SK-N-MC (cell line): ENCODE measurements around the gene ANLN.
A peak's percentile ranks its signal among the peaks of the same experiment; 100 is the strongest.

Experiments
- DNase-seq: peaks from one replicate; pipeline ENCODE4 v3.0.0-alpha.2; 2011; ENCODE audit warnings: low read depth, low spot score
- H3K27ac ChIP-seq: fragments of 200-600 bp; sonication (generic); 2 replicates; pipeline ENCODE4 v1.5.1; 2016; ENCODE audit warnings: mixed run types
- H3K36me3 ChIP-seq: fragments of 200-600 bp; sonication (generic); 2 replicates; pipeline ENCODE4 v1.6.1; 2017; ENCODE audit warnings: antibody characterized with exemption, low read length, mixed read lengths; ENCODE audit not compliant: insufficient read depth
- H3K4me3 ChIP-seq: fragments of 200-600 bp; sonication (generic); 2 replicates; pipeline ENCODE4 v1.5.1; 2016
- H3K9ac ChIP-seq: fragments of 200-600 bp; sonication (generic); 2 replicates; pipeline ENCODE4 v1.8.0; 2017; ENCODE audit warnings: mixed run types, mixed read lengths; ENCODE audit not compliant: insufficient read length
- H3K9me3 ChIP-seq: fragments of 200-600 bp; sonication (generic); 2 replicates; pipeline ENCODE4 v1.6.1; 2017; ENCODE audit warnings: low read depth, mild to moderate bottlenecking, antibody characterized with exemption, low read length, moderate library complexity, mixed read lengths
- EZH2 ChIP-seq: fragments of 200-600 bp; sonication (generic); IDR thresholded peaks from one replicate; pipeline ENCODE4 v1.6.1; 2017; ENCODE audit warnings: antibody characterized with exemption
- FOXP2 ChIP-seq: optimal IDR thresholded peaks from 2 replicates; pipeline ENCODE3; 2011; ENCODE audit warnings: mild to moderate bottlenecking, moderate library complexity; ENCODE audit not compliant: insufficient read depth; ENCODE audit errors: extremely low read length, control extremely low read depth
- POLR2AphosphoS5 ChIP-seq: IDR thresholded peaks from 2 replicates; pipeline ENCODE4 v1.6.1; 2012; ENCODE audit warnings: mild to moderate bottlenecking, low read depth, low read length, borderline replicate concordance

The ANLN gene, protein sequence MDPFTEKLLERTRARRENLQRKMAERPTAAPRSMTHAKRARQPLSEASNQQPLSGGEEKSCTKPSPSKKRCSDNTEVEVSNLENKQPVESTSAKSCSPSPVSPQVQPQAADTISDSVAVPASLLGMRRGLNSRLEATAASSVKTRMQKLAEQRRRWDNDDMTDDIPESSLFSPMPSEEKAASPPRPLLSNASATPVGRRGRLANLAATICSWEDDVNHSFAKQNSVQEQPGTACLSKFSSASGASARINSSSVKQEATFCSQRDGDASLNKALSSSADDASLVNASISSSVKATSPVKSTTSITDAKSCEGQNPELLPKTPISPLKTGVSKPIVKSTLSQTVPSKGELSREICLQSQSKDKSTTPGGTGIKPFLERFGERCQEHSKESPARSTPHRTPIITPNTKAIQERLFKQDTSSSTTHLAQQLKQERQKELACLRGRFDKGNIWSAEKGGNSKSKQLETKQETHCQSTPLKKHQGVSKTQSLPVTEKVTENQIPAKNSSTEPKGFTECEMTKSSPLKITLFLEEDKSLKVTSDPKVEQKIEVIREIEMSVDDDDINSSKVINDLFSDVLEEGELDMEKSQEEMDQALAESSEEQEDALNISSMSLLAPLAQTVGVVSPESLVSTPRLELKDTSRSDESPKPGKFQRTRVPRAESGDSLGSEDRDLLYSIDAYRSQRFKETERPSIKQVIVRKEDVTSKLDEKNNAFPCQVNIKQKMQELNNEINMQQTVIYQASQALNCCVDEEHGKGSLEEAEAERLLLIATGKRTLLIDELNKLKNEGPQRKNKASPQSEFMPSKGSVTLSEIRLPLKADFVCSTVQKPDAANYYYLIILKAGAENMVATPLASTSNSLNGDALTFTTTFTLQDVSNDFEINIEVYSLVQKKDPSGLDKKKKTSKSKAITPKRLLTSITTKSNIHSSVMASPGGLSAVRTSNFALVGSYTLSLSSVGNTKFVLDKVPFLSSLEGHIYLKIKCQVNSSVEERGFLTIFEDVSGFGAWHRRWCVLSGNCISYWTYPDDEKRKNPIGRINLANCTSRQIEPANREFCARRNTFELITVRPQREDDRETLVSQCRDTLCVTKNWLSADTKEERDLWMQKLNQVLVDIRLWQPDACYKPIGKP

DNA sequence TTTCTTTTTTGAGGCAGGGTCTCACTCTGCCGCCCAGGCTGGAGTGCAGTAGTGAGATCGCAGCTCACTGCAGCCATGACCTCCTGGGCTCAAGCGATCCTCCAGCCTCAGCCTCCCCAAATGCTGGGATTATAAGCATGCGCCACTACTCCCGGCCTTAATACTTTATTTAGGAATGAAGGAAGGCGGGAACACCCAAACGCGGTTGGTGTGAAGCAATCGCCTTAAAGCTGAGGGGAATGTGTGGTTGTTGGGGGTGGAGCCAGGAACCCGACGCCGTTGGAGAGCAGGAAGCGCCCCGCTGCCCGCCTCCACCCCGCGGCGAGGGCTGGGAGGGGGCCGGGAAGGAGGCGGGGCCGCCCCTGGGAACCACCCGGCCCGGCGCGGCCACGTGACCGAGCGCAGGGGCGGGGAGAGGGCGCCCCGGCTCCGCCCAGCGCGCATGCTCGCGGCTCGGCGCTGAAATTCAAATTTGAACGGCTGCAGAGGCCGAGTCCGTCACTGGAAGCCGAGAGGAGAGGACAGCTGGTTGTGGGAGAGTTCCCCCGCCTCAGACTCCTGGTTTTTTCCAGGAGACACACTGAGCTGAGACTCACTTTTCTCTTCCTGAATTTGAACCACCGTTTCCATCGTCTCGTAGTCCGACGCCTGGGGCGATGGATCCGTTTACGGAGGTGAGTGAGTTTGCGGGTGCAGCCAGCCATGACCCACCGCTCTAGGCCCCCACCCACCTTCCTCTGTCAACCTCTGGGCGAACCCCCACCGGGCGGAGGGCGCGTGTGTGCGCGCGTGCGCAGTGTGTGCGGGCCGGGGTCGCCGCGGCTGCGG lies at the start of gene ANLN:
Gene ANLN, plus strand, starts transcription at position 492 of the 828 bp plus-strand sequence. Its CDS starts 165 bp downstream, at position 657.
- TF ChIP-seq POLR2AphosphoS5 (peak; percentile 95; the same call in 1 of the 2 replicates), FOXP2 (no peak)
- Histone ChIP-seq H3K4me3 (peak within 1 kb of the TSS; percentile 99), H3K9me3 (no peaks in the 10 kb centered on the region), H3K9ac (peak within 1 kb of the TSS; percentile 93), H3K36me3 (peaks cover 14% of the 10 kb centered on the region; the same call in 1 of the 2 replicates), H3K27ac (peak within 1 kb of the TSS; percentile 98)
- peak; percentile 96 for DNase-seq

DNA sequence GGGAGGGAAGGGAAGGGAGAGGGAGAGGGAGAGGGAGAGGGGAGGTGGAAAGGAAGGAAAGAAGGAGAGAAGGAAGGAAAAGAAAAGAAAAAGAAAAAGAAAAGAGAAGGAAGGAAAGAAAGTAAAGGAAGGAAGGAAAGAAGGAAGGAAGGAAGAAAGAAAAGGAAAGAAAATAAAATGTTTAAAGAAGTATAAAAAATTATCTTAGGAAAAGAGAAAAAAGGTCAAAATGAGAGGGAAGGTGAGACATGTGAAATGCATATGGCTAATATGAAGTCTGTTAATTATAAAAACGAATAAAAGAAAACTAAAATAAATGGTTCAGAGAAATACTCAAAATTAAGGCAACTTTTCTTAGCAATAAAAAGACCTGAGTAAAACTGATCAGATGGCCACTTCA lies 46.1 kb upstream of the ANLN start:
- H3K9ac ChIP-seq = no peak overlapping the region

DNA sequence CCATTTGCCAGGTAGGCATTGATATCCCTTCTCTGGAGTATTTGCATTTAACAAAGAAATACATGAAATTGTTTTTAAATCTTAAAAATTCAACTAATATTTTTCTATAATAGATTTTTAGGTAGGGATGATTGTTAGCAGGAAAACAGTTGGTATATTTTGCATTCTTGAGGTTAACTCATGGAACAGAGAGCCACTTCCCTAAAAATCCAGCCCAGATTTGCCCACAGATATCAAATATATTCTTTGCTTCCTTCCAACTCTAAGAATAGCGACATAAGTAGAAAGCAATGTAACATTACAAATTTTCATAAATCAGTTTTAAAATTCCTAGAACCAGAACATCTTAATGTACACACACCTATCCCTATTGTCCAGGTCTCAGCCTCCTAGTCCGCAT lies 45.0 kb upstream of the ANLN start:
- no peaks in the 10 kb centered on the region for H3K9me3 ChIP-seq
- no peak overlapping the region for H3K27ac ChIP-seq
- no peak for DNase-seq
- TF ChIP-seq POLR2AphosphoS5 (no peak), FOXP2 (no peak), EZH2 (no peak)
- H3K9ac ChIP-seq = no peak overlapping the region
- no peak overlapping the region for H3K4me3 ChIP-seq
- no peaks in the 10 kb centered on the region for H3K36me3 ChIP-seq

More for the DNA sequence above, 46.1 kb upstream of the ANLN start:
- Histone ChIP-seq H3K4me3 (no peak overlapping the region), H3K9me3 (no peaks in the 10 kb centered on the region), H3K36me3 (no peaks in the 10 kb centered on the region), H3K27ac (no peak overlapping the region)
- DNase-seq = no peak
- TF ChIP-seq EZH2 = no peak

DNA sequence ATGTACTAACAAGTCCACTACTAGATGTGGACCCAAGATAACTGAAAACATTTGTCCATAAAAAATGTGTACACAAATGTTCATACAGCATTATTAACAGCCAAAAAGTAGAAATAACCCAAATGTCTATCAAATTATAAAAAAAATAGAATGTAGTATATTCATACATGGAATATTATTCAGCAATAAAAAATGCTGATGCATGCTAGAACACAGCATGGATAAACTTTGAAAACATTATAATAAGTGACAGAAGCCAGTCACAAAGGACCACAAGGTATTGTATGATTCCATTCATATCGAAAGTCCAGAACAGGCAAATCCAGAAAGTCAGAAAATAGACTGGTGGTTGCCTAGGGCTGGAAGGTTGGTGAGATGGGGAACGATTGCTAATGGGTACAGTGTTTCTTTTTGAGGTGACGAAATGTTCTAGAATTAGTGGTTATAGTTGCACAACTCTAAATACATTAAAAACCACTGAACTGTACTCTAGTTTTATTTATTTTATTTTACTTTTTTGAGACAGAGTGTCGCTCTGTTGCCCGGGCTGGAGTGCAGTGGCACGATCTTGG lies 43.3 kb upstream of the ANLN start:
- DNase-seq = no peak
- Histone ChIP-seq H3K9me3 (no peaks in the 10 kb centered on the region), H3K9ac (no peak overlapping the region), H3K27ac (no peak overlapping the region), H3K4me3 (no peak overlapping the region), H3K36me3 (no peaks in the 10 kb centered on the region)
- no peak for TF ChIP-seq FOXP2
- TF ChIP-seq EZH2 = no peak
- TF ChIP-seq POLR2AphosphoS5 = no peak

DNA sequence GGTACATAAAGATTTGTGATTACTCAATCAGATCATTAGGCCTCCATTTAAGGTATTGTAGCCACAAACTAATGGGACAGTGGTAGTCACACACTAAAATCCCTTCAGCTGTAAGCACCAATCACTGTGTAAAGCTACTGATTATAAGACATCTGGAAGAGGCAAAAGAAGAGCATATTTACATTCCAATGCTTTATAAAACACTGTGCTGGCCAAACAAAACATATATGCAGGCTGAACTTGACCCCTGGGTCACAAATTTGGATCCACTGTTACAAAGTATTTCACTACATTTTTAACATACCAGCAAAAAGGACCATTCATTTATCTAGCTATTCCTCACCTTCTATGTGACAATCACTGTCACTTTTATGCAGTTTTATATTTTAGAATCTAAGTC lies 41.4 kb upstream of the ANLN start:
- no peaks in the 10 kb centered on the region for H3K9me3 ChIP-seq

DNA sequence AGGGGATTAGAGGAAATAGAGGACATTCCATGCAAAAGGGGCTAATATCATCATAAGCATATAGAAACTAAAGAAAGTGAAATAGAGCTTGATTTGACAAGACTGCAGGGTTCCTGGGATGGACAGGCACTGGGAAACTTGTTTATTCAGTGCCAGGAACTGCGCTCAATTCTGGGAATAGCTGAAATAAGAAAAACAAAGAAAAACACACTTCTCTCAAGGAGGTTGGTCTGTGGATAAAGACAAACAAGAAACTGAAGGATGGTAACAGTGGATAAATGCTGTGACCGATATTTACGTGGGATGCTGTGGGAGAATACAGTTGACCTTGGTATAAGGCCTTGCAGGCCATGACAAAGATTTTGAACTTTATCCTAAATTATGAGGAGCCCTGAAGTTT lies 40.9 kb upstream of the ANLN start:
- H3K36me3 ChIP-seq = no peaks in the 10 kb centered on the region
- H3K9me3 ChIP-seq = no peaks in the 10 kb centered on the region
- H3K9ac ChIP-seq = no peak overlapping the region
- no peak for DNase-seq
- H3K27ac ChIP-seq = no peak overlapping the region
- no peak for TF ChIP-seq EZH2
- TF ChIP-seq POLR2AphosphoS5 = no peak
- no peak for TF ChIP-seq FOXP2
- H3K4me3 ChIP-seq = no peak overlapping the region

More for the DNA sequence above, 41.4 kb upstream of the ANLN start:
- Histone ChIP-seq H3K9ac (no peak overlapping the region), H3K27ac (no peak overlapping the region), H3K4me3 (no peak overlapping the region), H3K36me3 (no peaks in the 10 kb centered on the region)
- DNase-seq = no peak
- no peak for TF ChIP-seq FOXP2
- TF ChIP-seq EZH2 = no peak
- no peak for TF ChIP-seq POLR2AphosphoS5

DNA sequence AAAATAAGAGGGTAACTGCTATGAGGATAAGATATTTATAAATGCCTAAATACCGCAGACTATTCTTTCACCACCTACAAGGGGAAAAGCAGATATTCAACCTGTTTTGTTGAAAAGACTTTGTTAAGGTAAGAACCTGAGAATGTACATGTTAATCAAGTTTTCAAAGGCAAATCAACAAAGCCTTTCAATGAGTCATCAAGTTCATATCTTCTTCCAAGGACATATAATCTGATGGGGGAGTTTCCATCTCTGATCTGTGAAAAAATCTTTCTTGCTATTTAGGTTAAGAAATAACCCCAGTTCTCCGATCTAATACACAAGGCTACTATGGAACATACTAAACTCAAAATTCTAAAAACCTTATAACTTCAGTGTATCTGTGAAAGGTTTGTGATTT lies 40.0 kb upstream of the ANLN start:
- Histone ChIP-seq H3K9ac (no peak overlapping the region), H3K36me3 (no peaks in the 10 kb centered on the region), H3K4me3 (no peak overlapping the region), H3K27ac (no peak overlapping the region), H3K9me3 (no peaks in the 10 kb centered on the region)
- no peak for DNase-seq
- no peak for TF ChIP-seq POLR2AphosphoS5
- TF ChIP-seq EZH2 = no peak
- TF ChIP-seq FOXP2 = no peak
